A673 (cell line): ENCODE measurements around the gene RASL12.

Experiments
- CTCF ChIP-seq: fragments of 300-800, 200-600 bp; sonication (generic); conservative IDR thresholded peaks from 2 replicates; pipeline ENCODE4 v1.5.1; 2017; ENCODE audit warnings: low read depth, mild to moderate bottlenecking, antibody characterized with exemption, low read length, moderate library complexity, mixed read lengths
- EZH2 ChIP-seq: fragments of 200-600 bp; sonication (generic); IDR thresholded peaks from 2 replicates; pipeline ENCODE4 v1.6.1; 2017; ENCODE audit warnings: borderline replicate concordance, low read depth, mild to moderate bottlenecking, mixed read lengths, antibody characterized with exemption, low read length; ENCODE audit not compliant: poor library complexity, severe bottlenecking

GRCh38 chr15:65069779-65070546, 2.2 kb upstream of the RASL12 start:
- TF ChIP-seq CTCF (no peak), EZH2 (no peak)
